Gastrocnemius medialis (tissue), 4 donors: ENCODE measurements around the gene ZNF579.

Experiments used
- CTCF ChIP-seq, 5 experiments: fragments of 450-650 bp in 3 of 5; fragments of 200-600 bp in 2 of 5; sonication (generic) in 2 of 5; IDR thresholded peaks in 4 of 5; conservative IDR thresholded peaks in 1 of 5; 1 replicate in 4 of 5; 2 replicates in 1 of 5; pipeline ENCODE4 v1.5.1; 2016 to 2019; ENCODE audit warnings: antibody characterized with exemption in 5 of 5, mild to moderate bottlenecking in 3 of 5, moderate library complexity in 3 of 5
- POLR2A ChIP-seq, 2 donors: fragments of 450-650 bp; IDR thresholded peaks; one replicate each; pipeline ENCODE4 v1.6.1; 2017; ENCODE audit warnings: antibody characterized with exemption in 2 of 2, mild to moderate bottlenecking in 2 of 2, moderate library complexity in 2 of 2

GRCh38 chr19:55567708-55568328, 12.8 kb downstream of the ZNF579 start:
- no peak for TF ChIP-seq CTCF (IDR thresholded peaks at IDR 0.05 in 4 of 5, conservative IDR thresholded peaks at IDR 0.05 in 1 of 5)
- no peak for TF ChIP-seq POLR2A (IDR thresholded peaks at IDR 0.05)
